ENCODE measurements around the gene ECT2.
"Not testable (repeated sequence)": the region's sequence is repeated elsewhere in the genome, so short reads cannot be mapped to it uniquely, and the experiment has no call there.

The ECT2 gene

GRCh38 chr3:172749230-172749965 lies 1.1 kb upstream of the ECT2 start:
- DNase-seq = no peak

- DNase-seq = no peak
These were observed 508 bp upstream of the ECT2 start for GRCh38 chr3:172750069-172750367.

GRCh38 chr3:172751175-172751704 lies 714 bp downstream of the ECT2 start:
- peak; percentile 78 for DNase-seq

GRCh38 chr3:172752651-172753050 lies 2.1 kb downstream of the ECT2 start:
- no peak for DNase-seq

- DNase-seq = no peak
These were observed 2.6 kb downstream of the ECT2 start for GRCh38 chr3:172753125-172753524.

GRCh38 chr3:172760416-172760815 lies 9.9 kb downstream of the ECT2 start:
- DNase-seq = not testable (repeated sequence)

- DNase-seq = no peak
These were observed 15.7 kb downstream of the ECT2 start for GRCh38 chr3:172766241-172766640.

- no peak for DNase-seq
These were observed 16.3 kb downstream of the ECT2 start for GRCh38 chr3:172766718-172767405.

GRCh38 chr3:172770382-172770781 lies 19.9 kb downstream of the ECT2 start:
- DNase-seq = no peak

GRCh38 chr3:172771672-172772071 lies 21.1 kb downstream of the ECT2 start:
- DNase-seq = no peak

- DNase-seq = no peak
These were observed 25.7 kb downstream of the ECT2 start for GRCh38 chr3:172776049-172776717.

GRCh38 chr3:172777901-172778300 lies 27.4 kb downstream of the ECT2 start:
- peak; percentile 95 for DNase-seq

GRCh38 chr3:172782235-172782634 lies 31.7 kb downstream of the ECT2 start:
- no peak for DNase-seq

- DNase-seq = no peak
These were observed 35.5 kb downstream of the ECT2 start for GRCh38 chr3:172786036-172786435.

GRCh38 chr3:172787019-172787418 lies 36.5 kb downstream of the ECT2 start:
- DNase-seq = no peak

- DNase-seq = no peak
These were observed 37.2 kb downstream of the ECT2 start for GRCh38 chr3:172787746-172788145.

- no peak for DNase-seq
These were observed 48.7 kb downstream of the ECT2 start for GRCh38 chr3:172799246-172799645.

GRCh38 chr3:172800156-172800555 lies 49.6 kb downstream of the ECT2 start:
- DNase-seq = no peak

GRCh38 chr3:172803489-172803888 lies 53.0 kb downstream of the ECT2 start:
- no peak for DNase-seq

- no peak for DNase-seq
These were observed 53.8 kb downstream of the ECT2 start for GRCh38 chr3:172804323-172804722.

GRCh38 chr3:172808969-172809546 lies 58.5 kb downstream of the ECT2 start:
- DNase-seq = peak; percentile 69

- DNase-seq = no peak
These were observed 60.6 kb downstream of the ECT2 start for GRCh38 chr3:172811099-172811498.

- no peak for DNase-seq
These were observed 62.9 kb downstream of the ECT2 start for GRCh38 chr3:172813462-172813861.

GRCh38 chr3:172814738-172815137 lies 64.2 kb downstream of the ECT2 start:
- no peak for DNase-seq
